Astrocyte (in vitro differentiated cells and primary cell): ENCODE measurements around the gene CHN2. TPM values are rescaled to one million over a fixed set of nuclear protein-coding genes. Genes with fewer than 3 reads are reported as not detected.
"Not testable (repeated sequence)": the region's sequence is repeated elsewhere in the genome, so short reads cannot be mapped to it uniquely, and the experiment has no call there.

ENCODE experiments used
- DNase-seq: peaks from one replicate; pipeline ENCODE4 v3.0.0-alpha.2; 2010; ENCODE audit warnings: low read depth
- FAIRE-seq: peaks from 2 replicates; lab custom pipeline; 2011; peaks lifted over from hg19 to GRCh38; lab: Jason Lieb, UNC
- H2AFZ ChIP-seq: 2 replicates; pipeline ENCODE4 v1.6.0; 2012; ENCODE audit warnings: low read depth, low read length, inconsistent platforms
- H3K27ac ChIP-seq: 2 replicates; pipeline ENCODE4 v1.5.1; 2011; ENCODE audit warnings: low read depth, low read length, inconsistent platforms
- H3K27me3 ChIP-seq: 2 replicates; pipeline ENCODE4 v1.6.0; 2011; ENCODE audit warnings: low read length, inconsistent platforms; ENCODE audit not compliant: insufficient read depth
- H3K36me3 ChIP-seq: 2 replicates; pipeline ENCODE4 v1.5.1; 2011; ENCODE audit warnings: low read length, inconsistent platforms; ENCODE audit not compliant: insufficient read depth
- H3K4me1 ChIP-seq: 2 replicates; pipeline ENCODE4 v1.5.1; 2011; ENCODE audit warnings: low read length, inconsistent platforms; ENCODE audit not compliant: insufficient read depth
- H3K4me2 ChIP-seq: 2 replicates; pipeline ENCODE4 v1.6.0; 2012; ENCODE audit warnings: low read length, inconsistent platforms
- H3K4me3 ChIP-seq: 2 replicates; pipeline ENCODE4 v1.5.1; 2011; ENCODE audit warnings: low read depth, mild to moderate bottlenecking, low read length, inconsistent platforms; ENCODE audit not compliant: insufficient read depth
- H3K79me2 ChIP-seq: 2 replicates; pipeline ENCODE4 v1.6.0; 2012; ENCODE audit warnings: mild to moderate bottlenecking, low read length, inconsistent platforms; ENCODE audit not compliant: insufficient read depth
- H3K9ac ChIP-seq: 2 replicates; pipeline ENCODE4 v1.6.0; 2012; ENCODE audit warnings: mild to moderate bottlenecking, low read length, inconsistent platforms
- H3K9me3 ChIP-seq: 2 replicates; pipeline ENCODE4 v1.5.1; 2012; ENCODE audit warnings: low read depth, mild to moderate bottlenecking, low read length, inconsistent platforms; ENCODE audit not compliant: insufficient read depth
- H4K20me1 ChIP-seq: 2 replicates; pipeline ENCODE4 v1.6.0; 2012; ENCODE audit warnings: low read length, inconsistent platforms; ENCODE audit not compliant: insufficient read depth
- H3K27ac Mint-ChIP-seq: one replicate; pipeline ENCODE4 v1.8.0; 2021; ENCODE audit warnings: mild to moderate bottlenecking, mixed read lengths; ENCODE audit not compliant: unreplicated experiment
- H3K27me3 Mint-ChIP-seq: one replicate; pipeline ENCODE4 v1.8.0; 2021; ENCODE audit warnings: low read depth, mixed read lengths; ENCODE audit not compliant: unreplicated experiment
- H3K36me3 Mint-ChIP-seq: one replicate; pipeline ENCODE4 v1.8.0; 2021; ENCODE audit warnings: low read depth, mixed read lengths; ENCODE audit not compliant: unreplicated experiment
- H3K4me1 Mint-ChIP-seq: one replicate; pipeline ENCODE4 v1.8.0; 2021; ENCODE audit warnings: low read depth, mixed read lengths; ENCODE audit not compliant: unreplicated experiment
- H3K4me3 Mint-ChIP-seq: one replicate; pipeline ENCODE4 v1.8.0; 2021; ENCODE audit warnings: mild to moderate bottlenecking, moderate library complexity, mixed read lengths; ENCODE audit not compliant: unreplicated experiment
- H3K9me3 Mint-ChIP-seq: one replicate; pipeline ENCODE4 v1.8.0; 2021; ENCODE audit warnings: mild to moderate bottlenecking, mixed read lengths; ENCODE audit not compliant: unreplicated experiment
- CTCF ChIP-seq: IDR thresholded peaks from 2 replicates; pipeline ENCODE4 v1.5.1; 2011; ENCODE audit warnings: low read depth, mild to moderate bottlenecking, inconsistent platforms, low read length, moderate library complexity; ENCODE audit not compliant: insufficient read depth
- EZH2 ChIP-seq: IDR thresholded peaks from 2 replicates; pipeline ENCODE4 v1.6.1; 2012; ENCODE audit warnings: mild to moderate bottlenecking, low read length, inconsistent platforms; ENCODE audit not compliant: insufficient read depth
- total RNA-seq: library from RNA; stranded (reverse); gene quantifications from 2 replicates; pipeline ENCODE4 v1.2.1, GENCODE V29; 2021

The CHN2 gene
- total RNA-seq, 1 donor from 2014 or later, result 2.5 TPM

- Histone ChIP-seq H3K27me3 (no peaks in the 10 kb centered on the region), H3K36me3 (no peaks in the 10 kb centered on the region), H3K27ac (no peak overlapping the region), H3K4me1 (peaks cover 8% of the 10 kb centered on the region), H3K79me2 (no peaks in the 10 kb centered on the region), H4K20me1 (no peaks in the 10 kb centered on the region), H2AFZ (no peak overlapping the region), H3K9me3 (no peaks in the 10 kb centered on the region), H3K4me2 (no peak overlapping the region), H3K4me3 (no peak overlapping the region), H3K9ac (no peak overlapping the region)
- DNase-seq (no peak), FAIRE-seq (no peak)
- peaks cover 6% of the 10 kb centered on the region for H3K9me3 Mint-ChIP-seq
- no peak for TF ChIP-seq CTCF
- TF ChIP-seq EZH2, result no peak
- peaks cover 3% of the 10 kb centered on the region for H3K36me3 Mint-ChIP-seq
- no peak overlapping the region for H3K27ac Mint-ChIP-seq
- H3K4me1 Mint-ChIP-seq, result peaks cover 5% of the 10 kb centered on the region
- peaks cover 9% of the 10 kb centered on the region for H3K27me3 Mint-ChIP-seq
- no peak overlapping the region for H3K4me3 Mint-ChIP-seq
Observed at GRCh38 chr7:29258951-29259350, 64.4 kb downstream of the CHN2 start.

GRCh38 chr7:29262191-29262917 lies 67.8 kb downstream of the CHN2 start:
- no peaks in the 10 kb centered on the region for H4K20me1 ChIP-seq
- FAIRE-seq, result no peak
- Mint-ChIP-seq H3K4me3 (no peak overlapping the region), H3K9me3 (peaks cover 9% of the 10 kb centered on the region), H3K27me3 (peaks cover 7% of the 10 kb centered on the region), H3K4me1 (peaks cover 7% of the 10 kb centered on the region), H3K36me3 (peaks cover 7% of the 10 kb centered on the region), H3K27ac (no peak overlapping the region)
- no peak overlapping the region for H3K4me3 ChIP-seq
- H3K9me3 ChIP-seq, result no peaks in the 10 kb centered on the region
- H3K9ac ChIP-seq, result no peak overlapping the region
- H3K79me2 ChIP-seq, result no peaks in the 10 kb centered on the region
- no peak overlapping the region for H3K27ac ChIP-seq
- H3K4me1 ChIP-seq, result no peaks in the 10 kb centered on the region
- no peak overlapping the region for H2AFZ ChIP-seq
- no peaks in the 10 kb centered on the region for H3K27me3 ChIP-seq
- no peak for TF ChIP-seq EZH2
- TF ChIP-seq CTCF, result no peak
- no peak overlapping the region for H3K4me2 ChIP-seq
- no peaks in the 10 kb centered on the region for H3K36me3 ChIP-seq
- DNase-seq, result no peak

GRCh38 chr7:29263601-29264207 lies 69.1 kb downstream of the CHN2 start:
- H3K36me3 Mint-ChIP-seq, H3K4me3 ChIP-seq: not testable (repeated sequence)

More at GRCh38 chr7:29263601-29264207, 69.1 kb downstream of the CHN2 start:
- H3K4me1 Mint-ChIP-seq, DNase-seq, H3K4me3 Mint-ChIP-seq, H3K27ac Mint-ChIP-seq, H3K36me3 ChIP-seq, FAIRE-seq, H3K4me2 ChIP-seq, H3K27ac ChIP-seq, H3K27me3 Mint-ChIP-seq, H3K9me3 Mint-ChIP-seq, H3K9me3 ChIP-seq, H3K9ac ChIP-seq, H2AFZ ChIP-seq, H3K79me2 ChIP-seq, H3K27me3 ChIP-seq, H3K4me1 ChIP-seq, H4K20me1 ChIP-seq: not testable (repeated sequence)
